T47D (cell line): ENCODE results near the gene DAB1.

ENCODE experiments used
- DNase-seq, 2 experiments: peaks; one replicate each; pipeline versions ENCODE4 v3.0.0 to v3.0.0-alpha.2; 2011 to 2012; ENCODE audit warnings: low read depth in 1 of 2, low spot score in 1 of 2
- JUND ChIP-seq: IDR thresholded peaks from 2 replicates; pipeline ENCODE4 v1.6.1; 2012; ENCODE audit warnings: low read depth
- in situ Hi-C: cut with HindIII; loops from 2 replicates; pipeline ENCODE4 v1.10.0; 2016; ENCODE audit warnings: low sequenced_read_pairs, low pct_unique_long_range_greater_than_20kb

Gene DAB1

DNA sequence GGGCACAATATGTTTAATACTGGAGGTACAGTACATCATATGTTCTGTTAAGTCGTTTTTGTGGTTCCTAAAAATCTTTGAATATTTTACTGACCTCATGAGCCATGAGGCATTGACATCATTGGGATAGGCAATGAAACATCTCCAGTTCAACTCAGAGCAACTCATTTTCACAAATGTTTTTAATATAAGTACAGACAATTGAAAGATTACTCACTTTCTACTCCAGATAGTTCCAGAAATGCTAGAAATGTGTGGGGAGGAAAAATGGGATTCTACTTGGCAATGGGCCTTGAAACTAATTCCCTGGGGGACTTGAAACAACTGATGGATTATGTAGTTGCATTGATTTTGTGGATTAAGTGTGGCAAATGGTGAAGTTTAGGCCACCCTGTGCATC is 450.9 kb downstream of the DAB1 start:
- DNase-seq = no peak
- no peak for TF ChIP-seq JUND
- in situ Hi-C loops = no loop called here

- TF ChIP-seq JUND = no peak
- in situ Hi-C loops = no loop called here
- DNase-seq = no peak
Observed at GRCh38 chr1:56970280-56970679, 453.6 kb downstream of the DAB1 start.

GRCh38 chr1:56968878-56969495 is 454.9 kb downstream of the DAB1 start:
- in situ Hi-C loops = no loop called here
- no peak for DNase-seq
- no peak for TF ChIP-seq JUND

- DNase-seq = peak in 1 of 2 experiments; percentile 5
- no peak for TF ChIP-seq JUND
- in situ Hi-C loops = no loop called here
Observed at GRCh38 chr1:56967900-56968832, 455.7 kb downstream of the DAB1 start.

DNA sequence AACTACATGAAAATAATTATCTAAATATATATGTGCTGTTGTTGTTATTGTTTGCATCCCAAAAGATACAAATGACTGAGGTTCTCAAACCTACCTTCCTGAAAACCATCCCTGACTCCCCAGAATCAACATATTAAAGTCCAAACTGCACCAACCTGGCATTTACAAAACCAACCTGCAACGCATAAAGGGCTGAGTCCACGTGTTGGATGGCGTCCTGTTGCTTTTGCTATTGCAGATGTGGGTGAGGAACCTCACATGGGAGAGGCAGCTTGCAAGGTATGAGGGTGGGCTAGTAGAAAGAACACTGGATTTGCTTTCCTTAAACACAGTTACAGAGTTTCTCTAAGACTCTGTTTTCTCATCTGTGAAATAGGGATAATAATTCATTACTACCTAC is 456.5 kb downstream of the DAB1 start:
- in situ Hi-C loops = no loop called here
- no peak for TF ChIP-seq JUND
- DNase-seq = no peak

- no peak for DNase-seq
- in situ Hi-C loops = no loop called here
- no peak for TF ChIP-seq JUND
Observed at GRCh38 chr1:56966698-56966999, 457.2 kb downstream of the DAB1 start.

DNA sequence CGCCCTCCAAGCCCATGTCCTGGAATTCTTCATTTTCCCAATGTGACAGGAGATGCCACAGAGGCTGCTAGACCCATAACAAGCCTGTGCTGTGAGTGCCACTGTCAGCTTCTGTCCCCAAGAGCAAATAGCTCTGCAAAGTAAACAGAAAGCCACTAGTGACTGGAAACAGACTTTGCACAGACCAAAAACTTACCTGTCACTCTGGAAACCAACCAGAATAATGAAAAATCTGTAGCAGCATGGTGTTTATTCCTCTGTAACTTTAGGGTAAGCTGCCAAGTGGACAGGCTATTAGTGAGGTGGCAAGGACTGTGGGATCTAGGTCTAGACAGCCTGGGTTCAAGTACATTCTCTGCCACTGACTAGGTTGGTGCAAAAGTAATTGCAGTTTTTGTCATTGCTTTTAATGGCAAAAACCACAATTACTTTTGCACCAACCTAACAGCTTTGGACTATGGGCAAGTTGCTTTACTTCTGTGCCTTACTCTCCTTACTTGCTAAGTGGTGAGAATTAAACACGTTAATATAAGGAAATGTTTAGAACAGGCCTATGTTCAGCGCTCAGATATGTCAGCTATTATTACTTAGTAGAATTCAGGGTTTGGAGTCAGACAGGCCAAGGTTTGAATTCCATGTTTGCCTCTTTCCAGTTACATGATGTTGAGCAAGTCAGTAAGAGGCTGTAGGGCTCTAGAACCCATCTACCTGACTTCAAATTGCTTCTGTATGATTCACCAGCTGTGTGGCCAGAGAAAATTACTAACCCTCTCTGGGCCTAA is 457.8 kb downstream of the DAB1 start, which contains the start of gene C8B:
TSS of gene C8B (minus strand) at position 100 of the 782 bp plus-strand sequence. CDS start at position 33, 67 bp downstream.
- in situ Hi-C loops = no loop called here

GRCh38 chr1:56965191-56965590 is 458.7 kb downstream of the DAB1 start:
- no peak for DNase-seq
- TF ChIP-seq JUND = no peak
- in situ Hi-C loops = no loop called here

More for the DNA sequence above, 457.8 kb downstream of the DAB1 start, which contains the start of gene C8B:
- no peak for DNase-seq
- TF ChIP-seq JUND = no peak

DNA sequence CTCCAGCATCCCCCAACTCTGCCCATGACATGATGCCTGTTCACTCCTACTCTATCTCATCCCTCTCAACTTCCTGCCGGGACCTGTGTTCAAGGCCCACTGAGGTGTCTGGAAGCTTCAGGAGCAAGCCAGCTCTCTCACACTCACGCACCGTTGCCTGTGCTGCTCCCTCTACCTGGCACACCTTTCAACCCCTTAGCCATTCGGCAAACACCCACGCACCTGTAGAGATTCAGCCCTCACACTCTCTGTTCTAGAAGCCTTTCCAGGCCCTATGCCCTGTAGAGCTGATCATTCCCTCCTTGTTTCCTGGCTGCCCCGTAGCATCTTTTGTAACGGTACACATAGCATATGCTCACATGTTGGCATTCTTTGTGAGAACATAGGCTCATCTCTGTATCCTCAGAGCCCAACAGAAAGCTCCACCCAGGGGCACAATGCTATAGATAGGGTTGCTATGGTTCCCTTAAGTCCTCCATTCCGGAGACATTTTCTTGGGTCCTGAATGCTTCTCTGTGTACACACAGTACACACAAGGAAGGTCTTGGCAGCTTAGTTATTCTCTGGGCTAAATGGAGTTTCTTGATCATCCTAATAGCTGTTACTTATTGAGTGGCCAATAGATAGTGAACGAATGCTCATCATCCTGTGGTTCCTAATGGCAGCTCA is 459.4 kb downstream of the DAB1 start:
- DNase-seq = no peak
- in situ Hi-C loops = no loop called here
- TF ChIP-seq JUND = no peak

DNA sequence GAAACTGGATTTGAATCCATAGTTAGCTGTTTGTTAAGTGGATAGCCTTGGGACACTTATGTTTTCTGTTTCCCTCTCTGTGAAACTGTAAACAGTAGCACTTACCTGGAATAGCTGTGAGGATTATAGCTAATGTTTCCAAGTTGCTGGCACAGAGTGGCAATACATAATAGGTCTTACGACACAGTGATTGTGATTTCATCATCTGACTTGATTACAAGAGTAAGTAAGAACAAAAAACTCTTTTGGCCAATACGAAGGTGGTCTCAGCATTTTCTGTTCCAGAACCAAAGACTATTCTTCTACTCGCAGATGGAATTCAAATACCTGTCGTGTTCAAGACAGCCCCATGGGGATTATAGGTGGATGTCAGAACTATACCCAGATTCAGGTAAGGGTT is 460.2 kb downstream of the DAB1 start:
- TF ChIP-seq JUND = no peak
- DNase-seq = no peak
- in situ Hi-C loops = no loop called here

DNA sequence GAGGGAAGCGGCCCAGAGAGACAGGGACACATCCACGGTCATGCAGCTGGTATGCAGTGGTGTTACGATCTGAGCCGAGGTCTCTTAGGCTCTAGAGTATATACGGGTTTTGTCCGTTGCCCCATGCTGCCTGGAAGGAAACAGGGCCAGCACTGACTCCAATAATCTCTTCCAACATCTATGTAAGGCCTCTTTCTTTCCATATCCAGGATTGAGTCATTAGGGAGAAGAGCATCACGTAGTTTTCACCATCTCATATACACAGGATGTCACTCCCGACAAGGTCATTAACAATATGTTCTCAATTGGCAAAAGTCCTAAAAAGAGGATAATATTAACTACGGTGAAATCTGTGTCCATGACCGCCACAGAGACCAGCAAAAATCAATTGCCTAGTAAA is 462.4 kb downstream of the DAB1 start:
- no peak for DNase-seq
- in situ Hi-C loops = no loop called here
- no peak for TF ChIP-seq JUND

DNA sequence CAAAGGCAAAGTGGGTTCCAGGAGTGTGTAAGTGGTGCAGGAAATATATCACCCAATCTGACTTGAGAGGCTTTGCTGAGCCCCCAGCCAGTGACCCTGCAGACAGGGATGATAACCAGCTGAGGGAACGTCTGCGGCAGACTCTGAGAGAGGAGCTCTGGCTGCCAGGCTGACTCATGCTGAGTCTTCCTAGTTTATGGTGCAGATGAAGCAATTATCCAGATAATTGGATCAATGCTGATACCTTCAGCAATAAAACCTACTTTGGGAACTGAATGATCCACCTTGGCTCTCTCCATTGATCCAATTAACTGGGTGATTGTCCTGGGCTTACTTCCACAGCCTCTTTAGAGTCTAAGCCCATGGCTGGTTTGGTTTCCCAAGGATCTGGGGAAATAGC is 465.3 kb downstream of the DAB1 start:
- TF ChIP-seq JUND = no peak
- DNase-seq = no peak
- in situ Hi-C loops = no loop called here
